Neural crest cell (in vitro differentiated cells): ENCODE measurements around the gene POR. TPM values are rescaled to one million over a fixed set of nuclear protein-coding genes. Genes with fewer than 3 reads are reported as not detected.
A peak's percentile ranks its signal among the peaks of the same experiment; 100 is the strongest.
"Not testable (repeated sequence)": the region's sequence is repeated elsewhere in the genome, so short reads cannot be mapped to it uniquely, and the experiment has no call there.

Experiments
- DNase-seq: peaks from one replicate; pipeline ENCODE4 v3.0.0; 2021; ENCODE audit warnings: low read depth, mixed read lengths, low spot score
- H3K27ac Mint-ChIP-seq: one replicate; pipeline ENCODE4 v1.8.0; 2021; ENCODE audit warnings: mild to moderate bottlenecking, mixed read lengths; ENCODE audit not compliant: unreplicated experiment
- H3K27me3 Mint-ChIP-seq: 2 replicates; pipeline ENCODE4 v1.8.0; 2021; ENCODE audit warnings: low read depth, mild to moderate bottlenecking, mixed read lengths
- H3K36me3 Mint-ChIP-seq: 2 replicates; pipeline ENCODE4 v1.8.0; 2021; ENCODE audit warnings: low read depth, mild to moderate bottlenecking, mixed read lengths
- H3K4me1 Mint-ChIP-seq: 2 replicates; pipeline ENCODE4 v1.8.0; 2021; ENCODE audit warnings: mixed read lengths
- H3K4me3 Mint-ChIP-seq: one replicate; pipeline ENCODE4 v1.8.0; 2021; ENCODE audit warnings: mild to moderate bottlenecking, mixed read lengths
- H3K9me3 Mint-ChIP-seq: 2 replicates; pipeline ENCODE4 v1.8.0; 2021; ENCODE audit warnings: mixed read lengths
- total RNA-seq: library from RNA; stranded (reverse); gene quantifications from 2 replicates; pipeline ENCODE4 v1.2.1, GENCODE V29; 2021
- TF ChIP-seq, protein P1 (sequence below): fragments of 200-600 bp; sonication (generic); conservative IDR thresholded peaks from 2 replicates; pipeline ENCODE4 v1.5.0; 2021; ENCODE audit warnings: antibody characterized with exemption, mild to moderate bottlenecking

POR gene
- total RNA-seq, 1 donor from 2014 or later, result 126 TPM

DNA sequence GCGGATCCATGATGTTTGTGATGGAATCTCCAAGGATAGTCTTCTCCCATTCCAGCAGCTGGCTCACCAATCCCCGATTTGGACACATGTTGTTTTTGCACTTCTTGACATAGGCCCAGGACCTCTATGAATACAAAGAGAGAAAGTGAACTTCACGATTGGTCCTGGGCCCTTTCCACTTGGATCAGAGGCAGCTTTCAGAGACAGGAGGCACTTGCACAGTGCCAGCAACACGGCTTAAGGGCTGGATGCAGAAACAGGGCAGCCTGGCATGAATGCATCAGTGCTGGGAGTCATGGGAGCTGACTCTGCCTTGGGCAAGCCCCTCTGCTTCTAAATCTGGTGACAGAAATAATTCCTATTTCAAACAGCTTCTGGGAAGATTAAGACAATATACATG is 81.5 kb downstream of the POR start:
- TF ChIP-seq, protein P1, sequence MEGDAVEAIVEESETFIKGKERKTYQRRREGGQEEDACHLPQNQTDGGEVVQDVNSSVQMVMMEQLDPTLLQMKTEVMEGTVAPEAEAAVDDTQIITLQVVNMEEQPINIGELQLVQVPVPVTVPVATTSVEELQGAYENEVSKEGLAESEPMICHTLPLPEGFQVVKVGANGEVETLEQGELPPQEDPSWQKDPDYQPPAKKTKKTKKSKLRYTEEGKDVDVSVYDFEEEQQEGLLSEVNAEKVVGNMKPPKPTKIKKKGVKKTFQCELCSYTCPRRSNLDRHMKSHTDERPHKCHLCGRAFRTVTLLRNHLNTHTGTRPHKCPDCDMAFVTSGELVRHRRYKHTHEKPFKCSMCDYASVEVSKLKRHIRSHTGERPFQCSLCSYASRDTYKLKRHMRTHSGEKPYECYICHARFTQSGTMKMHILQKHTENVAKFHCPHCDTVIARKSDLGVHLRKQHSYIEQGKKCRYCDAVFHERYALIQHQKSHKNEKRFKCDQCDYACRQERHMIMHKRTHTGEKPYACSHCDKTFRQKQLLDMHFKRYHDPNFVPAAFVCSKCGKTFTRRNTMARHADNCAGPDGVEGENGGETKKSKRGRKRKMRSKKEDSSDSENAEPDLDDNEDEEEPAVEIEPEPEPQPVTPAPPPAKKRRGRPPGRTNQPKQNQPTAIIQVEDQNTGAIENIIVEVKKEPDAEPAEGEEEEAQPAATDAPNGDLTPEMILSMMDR, result no peak
- Mint-ChIP-seq H3K4me3 (peak overlapping the region; percentile 12), H3K27ac (no peak overlapping the region), H3K27me3 (no peaks in the 10 kb centered on the region), H3K36me3 (peaks cover 13% of the 10 kb centered on the region), H3K9me3 (no peaks in the 10 kb centered on the region), H3K4me1 (peaks cover 14% of the 10 kb centered on the region)
- no peak for DNase-seq

DNA sequence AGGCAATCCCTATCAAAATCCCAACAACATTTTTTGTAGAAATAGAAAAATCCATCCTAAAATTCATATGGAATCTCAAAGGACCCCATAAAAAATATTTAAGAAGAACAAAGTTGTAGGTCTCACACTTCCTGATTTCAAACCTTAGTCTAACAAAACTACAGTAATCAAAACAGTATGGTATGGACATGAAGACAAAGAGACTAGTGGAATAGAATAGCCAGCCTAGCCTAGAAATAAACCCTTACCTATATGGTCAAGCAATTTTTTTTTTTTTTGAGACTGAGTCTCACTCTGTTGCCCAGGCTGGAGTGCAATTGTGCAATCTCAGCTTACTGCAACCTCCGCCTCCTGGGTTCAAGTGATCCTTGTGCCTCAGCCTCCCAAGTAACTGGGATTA is 83.1 kb downstream of the POR start:
- Mint-ChIP-seq H3K27me3 (no peaks in the 10 kb centered on the region), H3K4me3 (no peak overlapping the region), H3K4me1 (peaks cover 12% of the 10 kb centered on the region), H3K9me3 (no peaks in the 10 kb centered on the region), H3K27ac (no peak overlapping the region), H3K36me3 (peaks cover 14% of the 10 kb centered on the region)
- TF ChIP-seq, protein P1, result no peak
- no peak for DNase-seq

DNA sequence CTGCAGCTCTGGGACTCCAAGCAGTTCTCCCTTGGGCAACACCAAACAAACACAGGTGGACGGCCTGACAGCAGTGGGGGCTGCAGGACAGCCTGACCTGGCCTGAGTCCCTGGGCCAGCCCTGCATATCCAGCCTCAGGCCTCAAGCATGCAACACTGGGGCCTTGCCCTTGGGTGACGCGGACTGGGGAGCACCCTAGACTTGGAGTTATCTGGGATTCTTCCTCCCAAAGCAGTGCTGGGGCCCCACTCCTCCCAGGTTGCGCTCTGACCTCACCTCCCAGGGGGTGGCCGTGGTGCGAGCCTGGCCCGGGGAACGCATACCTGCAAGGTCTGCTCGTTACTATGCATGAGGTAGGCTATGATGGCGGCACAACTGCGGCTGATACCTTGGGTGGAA is 85.6 kb downstream of the POR start:
- Mint-ChIP-seq H3K27ac (no peak overlapping the region), H3K27me3 (no peaks in the 10 kb centered on the region), H3K4me1 (no peaks in the 10 kb centered on the region), H3K9me3 (no peaks in the 10 kb centered on the region), H3K4me3 (no peak overlapping the region), H3K36me3 (peaks cover 15% of the 10 kb centered on the region)
- DNase-seq, result no peak
- TF ChIP-seq, protein P1, result no peak

DNA sequence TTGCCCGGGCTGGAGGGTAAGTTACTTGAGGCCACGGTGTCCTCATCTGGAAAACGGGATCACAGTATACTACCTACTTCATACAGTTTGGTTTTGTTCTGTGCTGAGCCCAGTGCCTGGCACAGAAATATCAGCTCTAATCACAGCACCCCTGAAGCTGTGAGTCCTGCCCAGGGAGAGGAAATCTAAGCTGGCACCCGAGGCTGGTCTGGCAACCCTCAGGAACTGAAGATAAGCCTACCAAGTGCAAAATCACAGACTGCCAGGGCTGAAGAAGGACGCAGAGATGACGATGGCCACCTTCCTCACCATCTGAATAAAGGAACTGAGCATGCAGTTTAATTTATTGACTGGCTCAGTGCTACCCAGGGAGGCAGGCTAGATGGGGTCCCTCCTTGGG is 87.2 kb downstream of the POR start:
- no peak for DNase-seq
- Mint-ChIP-seq H3K27ac (no peak overlapping the region), H3K4me3 (no peak overlapping the region), H3K27me3 (no peaks in the 10 kb centered on the region), H3K9me3 (no peaks in the 10 kb centered on the region), H3K4me1 (no peaks in the 10 kb centered on the region), H3K36me3 (peaks cover 11% of the 10 kb centered on the region)
- TF ChIP-seq, protein P1, result no peak

GRCh38 chr7:76002822-76003221 is 87.9 kb downstream of the POR start:
- Mint-ChIP-seq H3K9me3 (no peaks in the 10 kb centered on the region), H3K27me3 (no peaks in the 10 kb centered on the region), H3K4me1 (no peaks in the 10 kb centered on the region), H3K36me3 (peaks cover 7% of the 10 kb centered on the region), H3K4me3 (no peak overlapping the region), H3K27ac (no peak overlapping the region)
- TF ChIP-seq, protein P1, result no peak
- no peak for DNase-seq

GRCh38 chr7:76003351-76003750 is 88.4 kb downstream of the POR start:
- TF ChIP-seq, protein P1, result no peak
- H3K27ac Mint-ChIP-seq, result no peak overlapping the region
- H3K4me3 Mint-ChIP-seq, result no peak overlapping the region

GRCh38 chr7:76005004-76005403 is 90.0 kb downstream of the POR start:
- H3K9me3 Mint-ChIP-seq, H3K27me3 Mint-ChIP-seq, H3K27ac Mint-ChIP-seq, DNase-seq, H3K36me3 Mint-ChIP-seq, H3K4me1 Mint-ChIP-seq, H3K4me3 Mint-ChIP-seq: not testable (repeated sequence)

More at GRCh38 chr7:76003351-76003750, 88.4 kb downstream of the POR start:
- Mint-ChIP-seq H3K4me1 (no peaks in the 10 kb centered on the region), H3K9me3 (no peaks in the 10 kb centered on the region), H3K36me3 (peaks cover 6% of the 10 kb centered on the region), H3K27me3 (no peaks in the 10 kb centered on the region)
- DNase-seq, result no peak
